Measurements from ENCODE around the gene FLOT1.
"Not testable (repeated sequence)": the region's sequence is repeated elsewhere in the genome, so short reads cannot be mapped to it uniquely, and the experiment has no call there.

The FLOT1 gene

GRCh38 chr6:30776390-30777154 is 34.1 kb upstream of the FLOT1 start:
- no peak for TF ChIP-seq JUND (IDR thresholded peaks at IDR 0.05; ENCODE audit: low read depth)
- in situ Hi-C loops (cut with HindIII; ENCODE audit: low pct_unique_long_range_greater_than_20kb, low sequenced_read_pairs): no loop called here
- no peak for DNase-seq (ENCODE audit: low read depth in 1 of 2, low spot score in 1 of 2)

- no peak for TF ChIP-seq JUND (IDR thresholded peaks at IDR 0.05; ENCODE audit: low read depth)
- DNase-seq (ENCODE audit: low read depth in 1 of 2, low spot score in 1 of 2): no peak
- in situ Hi-C loops (cut with HindIII; ENCODE audit: low pct_unique_long_range_greater_than_20kb, low sequenced_read_pairs): no loop called here
These were observed 32.6 kb upstream of the FLOT1 start for GRCh38 chr6:30775104-30775503.

GRCh38 chr6:30774701-30775100 is 32.2 kb upstream of the FLOT1 start:
- DNase-seq (ENCODE audit: low read depth in 1 of 2, low spot score in 1 of 2): no peak
- in situ Hi-C loops (cut with HindIII; ENCODE audit: low pct_unique_long_range_greater_than_20kb, low sequenced_read_pairs): no loop called here
- TF ChIP-seq JUND (IDR thresholded peaks at IDR 0.05; ENCODE audit: low read depth): no peak

- in situ Hi-C loops (cut with HindIII; ENCODE audit: low pct_unique_long_range_greater_than_20kb, low sequenced_read_pairs): no loop called here
- DNase-seq (ENCODE audit: low read depth in 1 of 2, low spot score in 1 of 2): no peak
- TF ChIP-seq JUND (IDR thresholded peaks at IDR 0.05; ENCODE audit: low read depth): no peak
These were observed 28.1 kb upstream of the FLOT1 start for GRCh38 chr6:30770592-30770991.

- in situ Hi-C loops (cut with HindIII; ENCODE audit: low pct_unique_long_range_greater_than_20kb, low sequenced_read_pairs): no loop called here
- no peak for DNase-seq (ENCODE audit: low read depth in 1 of 2, low spot score in 1 of 2)
- TF ChIP-seq JUND (IDR thresholded peaks at IDR 0.05; ENCODE audit: low read depth): no peak
These were observed 27.5 kb upstream of the FLOT1 start for GRCh38 chr6:30769853-30770524.

GRCh38 chr6:30769088-30769852 is 26.8 kb upstream of the FLOT1 start:
- no peak for DNase-seq (ENCODE audit: low read depth in 1 of 2, low spot score in 1 of 2)
- in situ Hi-C loops (cut with HindIII; ENCODE audit: low pct_unique_long_range_greater_than_20kb, low sequenced_read_pairs): no loop called here
- no peak for TF ChIP-seq JUND (IDR thresholded peaks at IDR 0.05; ENCODE audit: low read depth)

- in situ Hi-C loops (cut with HindIII; ENCODE audit: low pct_unique_long_range_greater_than_20kb, low sequenced_read_pairs): no loop called here
- DNase-seq (ENCODE audit: low read depth in 1 of 2, low spot score in 1 of 2): no peak
- no peak for TF ChIP-seq JUND (IDR thresholded peaks at IDR 0.05; ENCODE audit: low read depth)
These were observed 26.2 kb upstream of the FLOT1 start for GRCh38 chr6:30768634-30769087.

- in situ Hi-C loops (cut with HindIII; ENCODE audit: low pct_unique_long_range_greater_than_20kb, low sequenced_read_pairs): no loop called here
- DNase-seq (ENCODE audit: low read depth in 1 of 2, low spot score in 1 of 2): no peak
- no peak for TF ChIP-seq JUND (IDR thresholded peaks at IDR 0.05; ENCODE audit: low read depth)
These were observed 25.4 kb upstream of the FLOT1 start for GRCh38 chr6:30767944-30768301.

- no peak for TF ChIP-seq JUND (IDR thresholded peaks at IDR 0.05; ENCODE audit: low read depth)
- no peak for DNase-seq (ENCODE audit: low read depth in 1 of 2, low spot score in 1 of 2)
- in situ Hi-C loops (cut with HindIII; ENCODE audit: low pct_unique_long_range_greater_than_20kb, low sequenced_read_pairs): no loop called here
These were observed 24.9 kb upstream of the FLOT1 start for GRCh38 chr6:30767158-30767943.

- no peak for TF ChIP-seq JUND (IDR thresholded peaks at IDR 0.05; ENCODE audit: low read depth)
- in situ Hi-C loops (cut with HindIII; ENCODE audit: low pct_unique_long_range_greater_than_20kb, low sequenced_read_pairs): no loop called here
- DNase-seq (ENCODE audit: low read depth in 1 of 2, low spot score in 1 of 2): no peak
These were observed 24.1 kb upstream of the FLOT1 start for GRCh38 chr6:30766461-30767157.

GRCh38 chr6:30765495-30765894 is 23.0 kb upstream of the FLOT1 start:
- in situ Hi-C loops (cut with HindIII; ENCODE audit: low pct_unique_long_range_greater_than_20kb, low sequenced_read_pairs); DNase-seq (ENCODE audit: low read depth in 1 of 2, low spot score in 1 of 2): not testable (repeated sequence)

GRCh38 chr6:30764490-30765043 is 22.1 kb upstream of the FLOT1 start:
- DNase-seq (ENCODE audit: low read depth in 1 of 2, low spot score in 1 of 2); in situ Hi-C loops (cut with HindIII; ENCODE audit: low pct_unique_long_range_greater_than_20kb, low sequenced_read_pairs): not testable (repeated sequence)

Data from T47D (cell line).